Activated CD4-positive, CD25-positive, alpha-beta regulatory T cell treated with anti-CD3 and anti-CD28 coated beads, Interleukin-2, amount 50 U/mL, for 24 hours (primary cell): Measurements from ENCODE around the gene ZC3HAV1L.
"Not testable (repeated sequence)": the region's sequence is repeated elsewhere in the genome, so short reads cannot be mapped to it uniquely, and the experiment has no call there.

Source experiments
- ATAC-seq, 2 donors: fragments of 150-1000 bp; cut with Tn5 transposase; one replicate each; pipeline ENCODE4 v1.10.0; 2021; ENCODE audit warnings: mild to moderate bottlenecking in 1 of 2, moderate library complexity in 1 of 2

Gene ZC3HAV1L

GRCh38 chr7:139051655-139052054 lies 15.8 kb upstream of the ZC3HAV1L start:
- ATAC-seq = no peak

GRCh38 chr7:139049936-139050335 lies 14.1 kb upstream of the ZC3HAV1L start:
- no peak for ATAC-seq

GRCh38 chr7:139049111-139049510 lies 13.3 kb upstream of the ZC3HAV1L start:
- no peak for ATAC-seq

- ATAC-seq = peak; percentile 68 to 69
Observed at GRCh38 chr7:139047970-139048369, 12.1 kb upstream of the ZC3HAV1L start.

- ATAC-seq = no peak
Observed at GRCh38 chr7:139046143-139046542, 10.3 kb upstream of the ZC3HAV1L start.

GRCh38 chr7:139044813-139045794 lies 9.3 kb upstream of the ZC3HAV1L start:
- ATAC-seq = no peak

- peak; percentile 81 to 86 for ATAC-seq
Observed at GRCh38 chr7:139043823-139044812, 8.3 kb upstream of the ZC3HAV1L start.

GRCh38 chr7:139041378-139042085 lies 5.7 kb upstream of the ZC3HAV1L start:
- no peak for ATAC-seq

GRCh38 chr7:139038691-139039090 lies 2.8 kb upstream of the ZC3HAV1L start:
- ATAC-seq = no peak

- no peak for ATAC-seq
Observed at GRCh38 chr7:139036901-139037300, 1.1 kb upstream of the ZC3HAV1L start.

GRCh38 chr7:139034855-139035585 lies 822 bp downstream of the ZC3HAV1L start:
- ATAC-seq = peak; percentile 6 to 14

GRCh38 chr7:139034336-139034735 lies 1.5 kb downstream of the ZC3HAV1L start:
- ATAC-seq = no peak

GRCh38 chr7:139033346-139034114 lies 2.3 kb downstream of the ZC3HAV1L start:
- no peak for ATAC-seq

- ATAC-seq = no peak
Observed at GRCh38 chr7:139032473-139032872, 3.4 kb downstream of the ZC3HAV1L start.

- no peak for ATAC-seq
Observed at GRCh38 chr7:139029353-139029752, 6.5 kb downstream of the ZC3HAV1L start.

GRCh38 chr7:139026551-139026950 lies 9.3 kb downstream of the ZC3HAV1L start:
- ATAC-seq = no peak

GRCh38 chr7:139025861-139026260 lies 10.0 kb downstream of the ZC3HAV1L start:
- not testable (repeated sequence) for ATAC-seq

- ATAC-seq = no peak
Observed at GRCh38 chr7:139023076-139023475, 12.8 kb downstream of the ZC3HAV1L start.

GRCh38 chr7:139022286-139022685 lies 13.6 kb downstream of the ZC3HAV1L start:
- ATAC-seq = no peak

GRCh38 chr7:139018910-139019309 lies 16.9 kb downstream of the ZC3HAV1L start:
- no peak for ATAC-seq
